Pancreas (tissue), 10 donors: ENCODE data around the gene FLYWCH2. TPM values are rescaled to one million over a fixed set of nuclear protein-coding genes. Genes with fewer than 3 reads are reported as not detected.

Experiments
- ATAC-seq, 4 donors: fragments of 200-7000 bp; cut with Tn5 transposase; one replicate each; pipeline versions ENCODE4 v1.8.0 to v1.9.1; 2020; ENCODE audit warnings: mild to moderate bottlenecking in 4 of 4, moderate library complexity in 4 of 4
- DNase-seq, 6 donors: peaks; one replicate each; pipeline ENCODE4 v3.0.0-alpha.2; 2020
- FAIRE-seq: peaks from 2 replicates; lab custom pipeline; 2012; peaks lifted over from hg19 to GRCh38; lab: Jason Lieb, UNC
- H3K27ac ChIP-seq, 4 donors: fragments of 200-600 bp; sonication (generic); 1 replicate in 3 of 4; 2 replicates in 1 of 4; pipeline versions ENCODE4 v1.5.0 to v1.8.0; 2020
- H3K27me3 ChIP-seq, 4 donors: fragments of 200-600 bp; one replicate each; pipeline ENCODE4 v1.8.0; 2021
- H3K36me3 ChIP-seq, 3 donors: fragments of 200-600 bp; sonication (generic) in 1 of 3; one replicate each; pipeline versions ENCODE4 v1.5.0 to v1.8.0; 2020 to 2021
- H3K4me1 ChIP-seq, 3 donors: fragments of 200-600 bp; one replicate each; pipeline ENCODE4 v1.8.0; 2021
- H3K4me3 ChIP-seq, 4 donors: fragments of 200-600 bp; sonication (generic) in 2 of 4; one replicate each; pipeline versions ENCODE4 v1.5.0 to v1.8.0; 2020 to 2021
- H3K9me3 ChIP-seq, 4 donors: fragments of 200-600 bp; one replicate each; pipeline ENCODE4 v1.8.0; 2021
- CTCF ChIP-seq, 4 donors: fragments of 200-600 bp; sonication (generic) in 3 of 4; IDR thresholded peaks; one replicate each; pipeline versions ENCODE4 v1.5.0 to v1.8.0; 2021; ENCODE audit warnings: antibody characterized with exemption in 4 of 4
- WGBS, 2 donors: extraction: QIAGEN DNeasy Blood & Tissue Kit; methylation state at CpG; one replicate each; pipeline ENCODE4 v1.1.7; 2013; 5-methylcytosine and 5-hydroxymethylcytosine counted together
- intact Hi-C, 3 donors: fragments of 100-400 bp; cut with DNase I; formaldehyde crosslinking; loops; one replicate each; pipeline versions ENCODE4 v1.11.1 to v1.14.2; 2022
- polyA plus RNA-seq, 2 donors: library from polyadenylated mRNA; stranded (reverse); fragments of 200-250 nt; gene quantifications; one replicate each; pipeline ENCODE4 v1.2.3, GENCODE V29; 2013
- total RNA-seq, 6 donors: library from RNA; stranded (reverse); fragmentation: NEBNext Ultra II Directional in 4 of 6; extraction: Animal tissue kit (Norgen Biotek cat#: 25700) in 4 of 6; gene quantifications; one replicate each; pipeline versions ENCODE4 v1.2.1 to v1.2.4, GENCODE V29; 2021 to 2023
- donor health status: healthy with polysubstance abuse.
- donor health status: DM: no; HTN: no; CAD: no; lungs with moderate emphysema.
- donor health status: DM: no; HTN: no; CAD: no.
- donor health status: control.
- donor health status: control.
- donor health status: Bipolar disorder and iron deficiency.
- donor health status: DM: yes; HTN: yes; CAD: no.
- donor health status: DM: no; HTN: no; CAD: no.
- donor health status: DM: no; HTN: no; CAD: no.
- donor health status: DM: yes; HTN: yes; CAD: no.

FLYWCH2 gene
- total and polyA plus RNA-seq, 8 donors = 5.8 to 26.1 (median 8.4) TPM

- no peaks in the 10 kb centered on the region for H3K36me3 ChIP-seq
- intact Hi-C loops = no loop called here
- H3K4me1 ChIP-seq = no peaks in the 10 kb centered on the region
- WGBS, 2 donors = 89 to 91% methylated on average over 18 of the region's 18 CpGs
- H3K27me3 ChIP-seq = no peaks in the 10 kb centered on the region
- no peak overlapping the region for H3K4me3 ChIP-seq
- no peaks in the 10 kb centered on the region for H3K9me3 ChIP-seq
- DNase-seq (peak in 1 of 6 donors; percentile 45), FAIRE-seq (no peak), ATAC-seq (no peak)
- no peak for TF ChIP-seq CTCF (IDR thresholded peaks at IDR 0.05)
- no peak overlapping the region for H3K27ac ChIP-seq
These were observed 29.4 kb upstream of the FLYWCH2 start for GRCh38 chr16:2853531-2854073.

- Histone ChIP-seq H3K9me3 (no peaks in the 10 kb centered on the region), H3K27ac (no peak overlapping the region), H3K4me3 (no peak overlapping the region), H3K4me1 (peaks cover 0 to 3% (median 0%) of the 10 kb centered on the region in 3 donors), H3K27me3 (no peaks in the 10 kb centered on the region), H3K36me3 (no peaks in the 10 kb centered on the region)
- TF ChIP-seq CTCF (IDR thresholded peaks at IDR 0.05) = peak in 3 of 4 donors; percentile 33 to 43 (median 33)
- WGBS, 2 donors = 74 to 80% methylated on average over 5 of the region's 5 CpGs
- intact Hi-C loops = no loop called here
- DNase-seq (peak in 1 of 6 donors; percentile 35), FAIRE-seq (no peak), ATAC-seq (no peak)
These were observed 28.2 kb upstream of the FLYWCH2 start for GRCh38 chr16:2854700-2855309.

GRCh38 chr16:2855536-2855935 is 27.5 kb upstream of the FLYWCH2 start:
- no peak overlapping the region for H3K27ac ChIP-seq
- no peak overlapping the region for H3K4me3 ChIP-seq
- H3K36me3 ChIP-seq = no peaks in the 10 kb centered on the region
- WGBS, 2 donors = 84 to 91% methylated on average over 6 of the region's 6 CpGs
- peaks cover 0 to 3% (median 0%) of the 10 kb centered on the region in 3 donors for H3K4me1 ChIP-seq
- FAIRE-seq = no peak
- no peaks in the 10 kb centered on the region for H3K27me3 ChIP-seq
- DNase-seq = peak in 1 of 6 donors; percentile 39
- intact Hi-C loops = no loop called here
- H3K9me3 ChIP-seq = no peaks in the 10 kb centered on the region
- no peak for TF ChIP-seq CTCF (IDR thresholded peaks at IDR 0.05)
- ATAC-seq = no peak

- 84 to 87% methylated on average over 14 of the region's 14 CpGs for WGBS, 2 donors
- Histone ChIP-seq H3K27me3 (no peaks in the 10 kb centered on the region), H3K27ac (no peak overlapping the region), H3K9me3 (no peaks in the 10 kb centered on the region), H3K4me1 (peaks cover 0 to 3% (median 0%) of the 10 kb centered on the region in 3 donors), H3K36me3 (no peaks in the 10 kb centered on the region), H3K4me3 (no peak overlapping the region)
- intact Hi-C loops = no loop called here
- FAIRE-seq (no peak), DNase-seq (peak; percentile 36 to 73 (median 69)), ATAC-seq (peak in 3 of 4 donors; percentile 7 to 14 (median 9))
- no peak for TF ChIP-seq CTCF (IDR thresholded peaks at IDR 0.05)
These were observed 26.8 kb upstream of the FLYWCH2 start for GRCh38 chr16:2856061-2856670.
